MCF 10A (cell line): ENCODE results near the gene CDC7. TPM values are rescaled to one million over a fixed set of nuclear protein-coding genes. Genes with fewer than 3 reads are reported as not detected.

Experiments used
- BruUV-seq: library from RNA; stranded (reverse); fragments of 400-500 nt; replicated peaks from 2 replicates; lab custom pipeline; 2021; lab: Mats Ljungman, UMichigan
- CTCF ChIA-PET: fragments of 300-600 bp; sonication (Branson Sonifier 250); formaldehyde crosslinking; extraction: SDS; loops from one replicate; lab custom pipeline; 2021; ENCODE audit warnings: antibody characterized with exemption, inconsistent platforms; lab: Yijun Ruan, JAX
- POLR2A ChIA-PET: fragments of 300-600, 350-650 bp; sonication (Branson Sonifier 250); formaldehyde crosslinking; extraction: SDS; loops from one replicate; lab custom pipeline; 2020; ENCODE audit warnings: antibody characterized with exemption, inconsistent platforms; lab: Yijun Ruan, JAX
- DNase-seq: peaks from one replicate; pipeline ENCODE4 v3.0.0-alpha.2; 2018; ENCODE audit not compliant: unreplicated experiment
- H3K27ac Mint-ChIP-seq: one replicate; pipeline ENCODE4 v1.8.0; 2022; ENCODE audit warnings: mild to moderate bottlenecking, low read depth, mixed read lengths; ENCODE audit not compliant: unreplicated experiment
- H3K27me3 Mint-ChIP-seq: one replicate; pipeline ENCODE4 v1.8.0; 2022; ENCODE audit warnings: mixed read lengths; ENCODE audit not compliant: insufficient read depth, unreplicated experiment
- H3K36me3 Mint-ChIP-seq: one replicate; pipeline ENCODE4 v1.8.0; 2022; ENCODE audit warnings: mild to moderate bottlenecking, moderate library complexity, mixed read lengths; ENCODE audit not compliant: insufficient read depth, unreplicated experiment
- H3K4me1 Mint-ChIP-seq: one replicate; pipeline ENCODE4 v1.8.0; 2022; ENCODE audit warnings: mixed read lengths; ENCODE audit not compliant: insufficient read depth, unreplicated experiment
- H3K4me3 Mint-ChIP-seq: one replicate; pipeline ENCODE4 v1.8.0; 2022; ENCODE audit warnings: mild to moderate bottlenecking, moderate library complexity, mixed read lengths; ENCODE audit not compliant: unreplicated experiment
- H3K9me3 Mint-ChIP-seq: one replicate; pipeline ENCODE4 v1.8.0; 2022; ENCODE audit warnings: mixed read lengths; ENCODE audit not compliant: unreplicated experiment
- CTCF ChIP-seq: fragments of 200-600 bp; IDR thresholded peaks from one replicate; pipeline ENCODE4 v1.8.0; 2022; ENCODE audit warnings: antibody characterized with exemption, mild to moderate bottlenecking; ENCODE audit not compliant: unreplicated experiment
- intact Hi-C: fragments of 100-400 bp; cut with micrococcal nuclease; formaldehyde crosslinking; loops from 2 replicates; pipeline ENCODE4 v1.14.1; 2022
- total RNA-seq: library from RNA; stranded (reverse); gene quantifications from 2 replicates; pipeline ENCODE4 v1.2.3, GENCODE V29; 2022

Gene CDC7
- total RNA-seq, 1 experiment from 2014 or later = 8.0 TPM

- no peak for DNase-seq
- CTCF ChIA-PET = interaction anchor here (0.6 to 1.0 kb wide), 5 partner anchors 10 to 362 kb away, joined by 3 to 4 read pairs (median 3); no protein-coding TSS in a partner anchor
Observed at GRCh38 chr1:91564888-91565701, 64.4 kb downstream of the CDC7 start.

DNA sequence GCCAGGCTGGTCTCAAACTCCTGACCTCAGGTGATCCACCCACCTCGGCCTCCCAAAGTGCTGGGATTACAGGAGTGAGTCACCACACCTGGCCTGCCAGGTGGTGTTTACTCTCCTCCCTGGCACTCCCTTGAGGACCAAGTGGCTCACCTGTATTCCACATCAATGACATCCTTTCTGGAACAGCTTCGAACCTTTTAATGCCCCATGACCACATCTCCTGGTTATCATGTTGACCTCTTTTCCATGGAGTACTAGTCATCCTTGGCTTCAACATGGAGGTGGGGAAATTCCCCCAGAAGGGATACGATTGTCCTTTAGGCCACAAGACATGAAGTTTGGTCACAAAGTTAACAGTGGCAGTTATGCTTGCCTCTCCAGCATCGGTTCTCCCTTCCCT lies 66.9 kb downstream of the CDC7 start:
- DNase-seq = no peak
- intact Hi-C loops = no loop called here
- H3K4me3 Mint-ChIP-seq = no peak overlapping the region
- H3K27me3 Mint-ChIP-seq = no peaks in the 10 kb centered on the region
- peaks cover 8% of the 10 kb centered on the region for H3K9me3 Mint-ChIP-seq
- POLR2A ChIA-PET = no interaction called here
- TF ChIP-seq CTCF = no peak
- no TSS peak for BruUV-seq
- H3K27ac Mint-ChIP-seq = peak overlapping the region; percentile 16
- H3K36me3 Mint-ChIP-seq = no peaks in the 10 kb centered on the region
- H3K4me1 Mint-ChIP-seq = peaks cover 22% of the 10 kb centered on the region
- CTCF ChIA-PET = interaction anchor here (0.9 kb wide), 1 partner anchor 185 kb away, joined by 3 read pairs; no protein-coding TSS in a partner anchor

More at GRCh38 chr1:91564888-91565701, 64.4 kb downstream of the CDC7 start:
- no peaks in the 10 kb centered on the region for H3K27me3 Mint-ChIP-seq
- peak overlapping the region; percentile 40 for H3K27ac Mint-ChIP-seq
- H3K9me3 Mint-ChIP-seq = peaks cover 8% of the 10 kb centered on the region
- BruUV-seq = no TSS peak
- intact Hi-C loops = no loop called here
- H3K4me3 Mint-ChIP-seq = no peak overlapping the region
- no peak for TF ChIP-seq CTCF
- no peaks in the 10 kb centered on the region for H3K36me3 Mint-ChIP-seq
- POLR2A ChIA-PET = interaction anchor here (0.6 to 1.6 kb wide), 6 partner anchors 28 to 319 kb away, joined by 3 to 8 read pairs (median 4); no protein-coding TSS in a partner anchor
- peaks cover 17% of the 10 kb centered on the region for H3K4me1 Mint-ChIP-seq

DNA sequence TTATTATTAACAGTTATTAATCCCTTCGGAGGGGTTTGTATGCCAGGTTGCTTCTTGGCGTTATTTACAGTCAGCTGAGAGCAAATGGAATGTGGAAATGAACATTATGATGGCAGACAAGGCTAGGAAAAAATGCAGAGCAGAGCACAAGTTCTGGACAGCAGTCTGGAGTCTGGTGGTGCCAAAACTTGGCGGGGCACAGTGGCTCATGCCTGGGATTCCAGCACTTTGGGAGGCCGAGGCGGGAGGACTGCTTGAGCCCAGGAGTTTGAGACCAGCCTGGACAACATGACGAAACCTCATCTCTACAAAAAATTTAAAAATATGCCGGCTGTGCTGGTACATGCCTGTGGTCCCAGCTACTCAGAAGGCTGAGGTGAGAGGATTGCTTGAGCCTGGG lies 67.6 kb downstream of the CDC7 start:
- Mint-ChIP-seq H3K27me3 (no peaks in the 10 kb centered on the region), H3K27ac (no peak overlapping the region), H3K4me3 (no peak overlapping the region), H3K4me1 (peaks cover 22% of the 10 kb centered on the region), H3K36me3 (no peaks in the 10 kb centered on the region), H3K9me3 (peaks cover 8% of the 10 kb centered on the region)
- CTCF ChIA-PET = interaction anchor here (0.9 kb wide), 1 partner anchor 14 kb away, joined by 3 read pairs; no protein-coding TSS in a partner anchor
- POLR2A ChIA-PET = interaction anchor here (0.7 to 2.6 kb wide), 7 partner anchors 14 to 1561 kb away, joined by 3 to 36 read pairs (median 9); no protein-coding TSS in a partner anchor
- intact Hi-C loops = no loop called here
- no peak for DNase-seq
- BruUV-seq = no TSS peak
- no peak for TF ChIP-seq CTCF
